ENCODE data around the gene RASAL2. TPM values are rescaled to one million over a fixed set of nuclear protein-coding genes. Genes with fewer than 3 reads are reported as not detected.

The RASAL2 gene
- total and polyA plus RNA-seq, 4 donors, result 21.6 to 32.6 (median 28.7) TPM

DNA sequence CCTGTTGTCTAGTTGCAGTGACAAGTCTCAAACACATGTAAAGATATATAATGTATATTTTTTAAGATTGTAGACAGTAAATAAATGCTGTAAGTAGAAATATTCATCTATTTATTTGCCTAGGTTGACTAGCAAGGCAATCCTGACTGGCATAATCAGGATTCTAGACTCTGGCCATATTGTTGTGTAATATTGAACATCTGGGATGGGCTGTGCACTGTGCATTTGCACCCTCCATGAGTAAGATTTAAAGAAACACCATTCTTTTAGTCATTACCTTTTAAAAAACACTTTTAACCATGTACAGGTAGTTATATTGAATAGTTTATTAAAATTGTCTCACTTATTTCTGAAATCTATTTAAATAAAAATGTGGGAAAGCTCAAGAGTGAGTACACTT, 32.4 kb downstream of the RASAL2 start:
- Histone ChIP-seq H3K36me3 (ENCODE audit: control insufficient read depth, insufficient read depth, low read length) (no peaks in the 10 kb centered on the region), H3K27me3 (ENCODE audit: control insufficient read depth, insufficient read depth, low read length) (no peaks in the 10 kb centered on the region), H3K4me3 (ENCODE audit: low read depth, low read length) (no peak overlapping the region), H3K9me3 (ENCODE audit: control insufficient read depth, insufficient read depth, low read length) (no peaks in the 10 kb centered on the region), H3K4me1 (ENCODE audit: control insufficient read depth, insufficient read depth, low read length) (peaks cover 5% of the 10 kb centered on the region), H3K27ac (ENCODE audit: low read depth, low read length) (no peak overlapping the region)
- DNase-seq (ENCODE audit: low read depth in 4 of 6, low spot score in 6 of 6), result no peak

DNA sequence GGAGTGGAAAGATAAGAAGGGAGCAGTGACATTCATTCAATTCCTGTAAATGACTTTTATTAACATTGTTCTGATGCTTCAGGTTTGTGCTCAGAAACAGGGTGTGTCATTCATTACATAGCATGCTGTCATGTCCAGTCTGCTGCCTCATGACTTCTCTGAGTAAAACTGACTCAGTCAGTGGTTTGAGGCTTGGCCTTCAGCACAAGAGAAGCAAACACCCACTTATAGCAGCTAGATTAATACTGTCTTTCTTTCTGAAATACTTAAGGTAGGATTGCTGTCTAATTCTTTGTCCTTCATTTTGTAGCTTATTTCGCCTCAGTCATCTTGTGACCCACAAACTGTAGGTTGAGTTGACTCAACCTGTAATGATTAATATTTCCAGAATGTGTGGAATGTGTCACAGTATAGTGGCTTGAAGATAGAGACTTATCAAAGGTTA, 32.9 kb downstream of the RASAL2 start:
- Histone ChIP-seq H3K27me3 (ENCODE audit: control insufficient read depth, insufficient read depth, low read length) (no peaks in the 10 kb centered on the region), H3K36me3 (ENCODE audit: control insufficient read depth, insufficient read depth, low read length) (no peaks in the 10 kb centered on the region), H3K4me3 (ENCODE audit: low read depth, low read length) (no peak overlapping the region), H3K9me3 (ENCODE audit: control insufficient read depth, insufficient read depth, low read length) (no peaks in the 10 kb centered on the region), H3K27ac (ENCODE audit: low read depth, low read length) (no peak overlapping the region), H3K4me1 (ENCODE audit: control insufficient read depth, insufficient read depth, low read length) (peaks cover under 1% of the 10 kb centered on the region)
- WGBS (ENCODE audit: insufficient coverage), result 100% methylated on average over 1 of the region's 1 CpG
- no peak for DNase-seq (ENCODE audit: low read depth in 4 of 6, low spot score in 6 of 6)

DNA sequence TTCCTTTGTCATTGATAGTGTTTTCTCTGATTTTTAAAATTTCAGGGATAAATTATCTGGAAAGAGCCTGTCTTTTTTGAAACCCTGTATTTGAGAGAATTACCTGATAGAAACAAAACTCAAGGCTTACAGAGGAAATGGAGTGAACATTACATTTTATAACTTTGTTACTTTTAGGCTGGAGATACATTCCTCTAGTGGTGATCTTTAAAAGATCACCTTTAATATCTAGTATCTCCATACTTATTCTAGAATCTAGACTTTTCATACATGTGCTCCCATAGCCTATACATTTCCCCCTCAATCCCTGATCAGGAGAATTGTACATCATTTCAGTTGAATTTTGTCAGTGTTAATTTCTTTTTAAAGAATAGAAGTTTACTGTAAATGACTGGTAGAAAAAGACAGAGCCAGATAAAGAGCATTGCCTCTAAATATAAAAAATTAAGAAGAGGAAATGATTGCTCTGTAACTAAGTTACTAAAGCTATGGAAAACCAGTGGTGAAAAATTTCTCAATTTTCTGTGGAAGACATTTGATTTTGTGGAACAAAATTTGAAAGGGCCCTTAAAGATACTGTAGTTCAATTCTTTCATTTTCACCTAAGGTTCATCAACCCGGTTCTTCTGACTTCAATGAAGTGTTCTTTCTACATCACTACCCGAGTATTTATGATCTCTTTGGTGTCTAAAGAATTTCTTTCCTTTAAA, 33.7 kb downstream of the RASAL2 start:
- no peak overlapping the region for H3K4me3 ChIP-seq (ENCODE audit: low read depth, low read length)
- H3K27me3 ChIP-seq (ENCODE audit: control insufficient read depth, insufficient read depth, low read length), result no peaks in the 10 kb centered on the region
- H3K4me1 ChIP-seq (ENCODE audit: control insufficient read depth, insufficient read depth, low read length), result no peaks in the 10 kb centered on the region
- H3K36me3 ChIP-seq (ENCODE audit: control insufficient read depth, insufficient read depth, low read length), result no peaks in the 10 kb centered on the region
- no peak overlapping the region for H3K27ac ChIP-seq (ENCODE audit: low read depth, low read length)
- WGBS (ENCODE audit: insufficient coverage), result no CpG with 5 or more reads among the region's 2 CpGs
- H3K9me3 ChIP-seq (ENCODE audit: control insufficient read depth, insufficient read depth, low read length), result no peaks in the 10 kb centered on the region
- no peak for DNase-seq (ENCODE audit: low read depth in 4 of 6, low spot score in 6 of 6)

DNA sequence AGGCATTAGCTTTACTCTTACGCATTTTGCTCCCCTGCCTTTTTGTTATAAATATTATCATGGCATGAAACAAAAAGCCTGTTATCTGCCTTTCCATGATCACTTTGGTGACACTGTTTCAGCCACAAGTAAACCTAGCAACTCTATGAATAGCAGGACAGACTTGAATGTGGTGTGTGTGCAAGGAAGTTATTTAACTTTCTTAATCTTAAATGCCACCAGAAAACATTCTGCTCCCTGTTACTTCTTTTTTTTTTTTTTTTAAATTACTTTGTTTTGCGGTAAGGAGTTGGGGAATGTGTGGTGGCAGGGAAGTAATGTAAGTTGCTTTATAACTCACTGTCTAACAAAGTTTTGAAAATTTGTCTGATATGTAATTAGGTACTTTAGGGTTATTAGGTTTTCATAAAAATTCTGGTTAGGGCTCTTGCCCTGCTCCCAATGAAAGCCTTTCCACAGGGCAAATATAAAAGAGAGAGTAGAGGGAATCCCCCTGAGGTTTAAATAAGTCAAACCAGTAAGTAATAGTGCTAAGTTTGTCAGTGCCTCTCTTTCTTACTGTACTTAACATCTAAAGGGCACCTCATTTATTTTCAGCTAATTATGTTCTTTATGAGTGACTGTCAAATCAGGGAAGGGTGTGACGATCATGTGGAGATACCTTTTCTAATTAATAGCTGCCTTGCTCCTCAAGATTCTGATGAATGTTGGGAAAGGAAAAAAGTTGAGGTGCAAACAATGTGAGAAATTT, 39.5 kb downstream of the RASAL2 start:
- H3K27ac ChIP-seq (ENCODE audit: low read depth, low read length), result no peak overlapping the region
- no peaks in the 10 kb centered on the region for H3K9me3 ChIP-seq (ENCODE audit: control insufficient read depth, insufficient read depth, low read length)

DNA sequence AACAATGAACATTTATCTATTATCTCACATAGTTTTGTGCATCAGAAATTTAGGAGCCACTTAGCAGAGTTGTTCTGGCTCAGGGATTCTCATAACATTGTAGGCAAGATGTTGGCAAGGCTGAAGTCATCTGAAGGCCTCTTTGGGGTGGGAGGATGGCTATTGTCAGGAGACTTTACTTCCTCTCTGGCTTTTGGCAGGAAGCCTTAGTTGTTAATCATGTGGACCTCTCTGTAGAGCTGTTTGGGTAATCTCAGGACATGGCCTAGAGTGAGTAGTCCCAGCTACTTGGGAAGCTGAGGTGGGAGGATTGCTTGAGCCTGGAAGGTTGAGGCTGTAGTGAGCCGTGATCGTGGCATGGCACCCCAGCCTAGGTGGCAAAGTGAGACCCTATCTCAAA, 40.2 kb downstream of the RASAL2 start:
- Histone ChIP-seq H3K36me3 (ENCODE audit: control insufficient read depth, insufficient read depth, low read length) (no peaks in the 10 kb centered on the region), H3K9me3 (ENCODE audit: control insufficient read depth, insufficient read depth, low read length) (no peaks in the 10 kb centered on the region), H3K27ac (ENCODE audit: low read depth, low read length) (no peak overlapping the region), H3K4me1 (ENCODE audit: control insufficient read depth, insufficient read depth, low read length) (peaks cover 3% of the 10 kb centered on the region), H3K4me3 (ENCODE audit: low read depth, low read length) (no peak overlapping the region), H3K27me3 (ENCODE audit: control insufficient read depth, insufficient read depth, low read length) (no peaks in the 10 kb centered on the region)
- WGBS (ENCODE audit: insufficient coverage), result 82% methylated on average over 2 of the region's 2 CpGs
- DNase-seq (ENCODE audit: low read depth in 4 of 6, low spot score in 6 of 6), result peak in 1 of 6 donors; percentile 25

More for the DNA sequence above, 39.5 kb downstream of the RASAL2 start:
- no CpG with 5 or more reads among the region's 3 CpGs for WGBS (ENCODE audit: insufficient coverage)
- no peak overlapping the region for H3K4me3 ChIP-seq (ENCODE audit: low read depth, low read length)
- no peaks in the 10 kb centered on the region for H3K36me3 ChIP-seq (ENCODE audit: control insufficient read depth, insufficient read depth, low read length)
- no peaks in the 10 kb centered on the region for H3K27me3 ChIP-seq (ENCODE audit: control insufficient read depth, insufficient read depth, low read length)
- H3K4me1 ChIP-seq (ENCODE audit: control insufficient read depth, insufficient read depth, low read length), result peaks cover 3% of the 10 kb centered on the region
- DNase-seq (ENCODE audit: low read depth in 4 of 6, low spot score in 6 of 6), result no peak

DNA sequence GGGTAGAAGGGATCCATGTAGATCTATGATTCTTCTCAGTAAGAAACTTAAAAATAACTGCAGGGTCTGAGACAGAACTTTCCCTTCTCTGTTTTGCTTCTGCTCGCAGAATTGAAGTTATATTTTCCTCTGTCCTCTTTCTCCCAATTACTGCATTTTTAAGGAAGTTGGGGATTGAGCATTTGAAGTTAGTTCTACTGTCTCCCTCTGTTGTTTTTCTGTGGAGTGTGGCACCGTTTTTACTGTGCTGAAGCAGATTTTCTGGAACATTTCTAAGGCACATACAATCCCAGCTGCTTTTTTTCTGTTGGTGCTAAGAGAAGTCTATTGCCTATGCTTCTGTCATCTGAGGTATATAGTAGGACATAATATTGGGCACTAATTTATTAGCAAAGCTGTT, 43.3 kb downstream of the RASAL2 start:
- no peaks in the 10 kb centered on the region for H3K9me3 ChIP-seq (ENCODE audit: control insufficient read depth, insufficient read depth, low read length)
- WGBS (ENCODE audit: insufficient coverage), result no CpG with 5 or more reads among the region's 2 CpGs
- peaks cover 3% of the 10 kb centered on the region for H3K4me1 ChIP-seq (ENCODE audit: control insufficient read depth, insufficient read depth, low read length)
- no peaks in the 10 kb centered on the region for H3K36me3 ChIP-seq (ENCODE audit: control insufficient read depth, insufficient read depth, low read length)
- no peak overlapping the region for H3K4me3 ChIP-seq (ENCODE audit: low read depth, low read length)
- no peak overlapping the region for H3K27ac ChIP-seq (ENCODE audit: low read depth, low read length)
- H3K27me3 ChIP-seq (ENCODE audit: control insufficient read depth, insufficient read depth, low read length), result no peaks in the 10 kb centered on the region
- peak in 1 of 6 donors; percentile 44 for DNase-seq (ENCODE audit: low read depth in 4 of 6, low spot score in 6 of 6)

DNA sequence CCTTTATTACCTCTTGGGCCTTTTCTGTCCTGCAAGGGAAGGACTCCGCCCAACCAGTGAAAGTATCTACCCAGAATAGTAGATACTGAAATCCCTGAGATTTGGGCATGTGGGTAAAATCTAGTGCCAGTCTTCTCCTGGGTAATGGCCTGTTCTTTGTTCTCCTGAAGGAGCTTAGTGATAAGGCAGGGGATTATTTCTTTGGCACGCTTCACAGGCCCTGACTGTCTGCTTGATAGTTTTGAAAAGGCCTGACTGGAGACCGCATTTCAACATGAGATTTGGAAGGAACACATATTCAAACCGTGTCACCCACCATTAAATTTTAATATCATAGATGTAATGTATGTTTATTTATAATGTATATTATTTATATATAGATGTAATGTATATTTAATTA, 48.9 kb downstream of the RASAL2 start:
- WGBS (ENCODE audit: insufficient coverage), result no CpG with 5 or more reads among the region's 4 CpGs
- DNase-seq (ENCODE audit: low read depth in 4 of 6, low spot score in 6 of 6), result no peak
- H3K9me3 ChIP-seq (ENCODE audit: control insufficient read depth, insufficient read depth, low read length), result no peaks in the 10 kb centered on the region
- H3K4me1 ChIP-seq (ENCODE audit: control insufficient read depth, insufficient read depth, low read length), result no peaks in the 10 kb centered on the region
- no peak overlapping the region for H3K27ac ChIP-seq (ENCODE audit: low read depth, low read length)
- no peaks in the 10 kb centered on the region for H3K36me3 ChIP-seq (ENCODE audit: control insufficient read depth, insufficient read depth, low read length)
- no peak overlapping the region for H3K4me3 ChIP-seq (ENCODE audit: low read depth, low read length)
- H3K27me3 ChIP-seq (ENCODE audit: control insufficient read depth, insufficient read depth, low read length), result no peaks in the 10 kb centered on the region

DNA sequence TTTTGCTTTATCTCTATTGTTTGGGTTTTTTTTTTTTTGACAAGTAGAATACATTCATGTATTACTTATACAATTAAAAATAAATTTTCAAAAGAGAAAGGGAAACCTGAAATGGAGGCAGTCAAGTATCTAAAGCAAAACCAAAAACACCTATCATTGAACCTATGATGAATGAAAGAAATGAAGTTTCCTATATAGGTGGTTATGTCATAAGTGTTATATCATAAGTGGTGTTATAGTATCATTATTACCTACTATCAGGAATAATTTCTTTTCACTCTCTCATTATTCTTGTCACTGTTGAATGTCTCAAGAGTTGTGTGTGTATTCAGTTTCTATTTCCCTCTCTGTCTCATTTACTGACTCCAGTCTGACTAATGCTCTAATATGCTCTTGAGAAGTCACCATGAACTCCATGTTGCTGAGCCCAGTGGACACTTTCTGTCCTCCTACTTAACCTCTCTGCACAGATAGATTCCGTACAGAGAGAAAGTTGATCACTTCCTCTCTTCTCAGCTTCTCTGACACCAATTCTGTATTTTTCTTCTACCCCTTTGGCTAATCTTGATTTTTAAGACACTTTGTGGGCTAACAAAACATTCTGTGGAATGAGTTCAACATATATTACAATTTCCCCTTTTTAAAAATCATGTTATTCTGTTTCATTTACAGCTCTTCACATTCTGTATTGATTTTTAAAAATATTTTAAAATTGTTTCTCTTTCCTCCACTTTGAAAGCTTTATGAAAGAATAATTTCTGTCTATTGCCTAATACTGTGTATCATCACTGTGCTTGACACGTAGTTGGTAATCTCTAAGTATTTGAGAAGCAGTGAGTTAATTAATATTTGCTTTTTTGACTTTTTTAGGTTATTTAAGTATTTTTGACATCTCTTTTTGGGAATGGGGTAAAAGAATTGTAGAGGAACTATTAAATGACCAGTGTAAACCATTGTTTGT, 50.1 kb downstream of the RASAL2 start:
- DNase-seq (ENCODE audit: low read depth in 4 of 6, low spot score in 6 of 6), result no peak
- Histone ChIP-seq H3K27ac (ENCODE audit: low read depth, low read length) (no peak overlapping the region), H3K36me3 (ENCODE audit: control insufficient read depth, insufficient read depth, low read length) (no peaks in the 10 kb centered on the region), H3K4me1 (ENCODE audit: control insufficient read depth, insufficient read depth, low read length) (no peaks in the 10 kb centered on the region), H3K27me3 (ENCODE audit: control insufficient read depth, insufficient read depth, low read length) (no peaks in the 10 kb centered on the region), H3K4me3 (ENCODE audit: low read depth, low read length) (no peak overlapping the region), H3K9me3 (ENCODE audit: control insufficient read depth, insufficient read depth, low read length) (no peaks in the 10 kb centered on the region)
- 100% methylated on average over 1 of the region's 2 CpGs for WGBS (ENCODE audit: insufficient coverage)

DNA sequence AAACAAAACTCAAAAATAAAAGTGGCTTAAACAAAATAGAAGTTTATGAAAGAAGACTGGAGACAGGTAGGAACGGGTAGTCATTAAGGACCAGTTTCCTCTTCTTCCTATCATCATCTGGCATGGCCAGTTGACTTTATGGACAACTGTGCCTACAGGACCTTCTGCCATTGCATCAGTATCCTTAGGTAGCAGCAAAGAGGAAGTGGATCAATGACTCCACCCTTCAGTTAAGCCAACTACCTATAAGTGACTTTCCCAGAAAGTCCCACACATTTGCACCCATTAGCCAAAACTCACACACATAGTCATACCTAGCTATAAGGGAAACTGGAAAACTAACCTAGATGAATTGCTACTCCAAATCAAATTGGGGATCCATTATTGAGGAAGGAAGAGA, 51.7 kb downstream of the RASAL2 start:
- Histone ChIP-seq H3K27me3 (ENCODE audit: control insufficient read depth, insufficient read depth, low read length) (no peaks in the 10 kb centered on the region), H3K27ac (ENCODE audit: low read depth, low read length) (no peak overlapping the region), H3K9me3 (ENCODE audit: control insufficient read depth, insufficient read depth, low read length) (no peaks in the 10 kb centered on the region), H3K4me3 (ENCODE audit: low read depth, low read length) (no peak overlapping the region), H3K36me3 (ENCODE audit: control insufficient read depth, insufficient read depth, low read length) (no peaks in the 10 kb centered on the region), H3K4me1 (ENCODE audit: control insufficient read depth, insufficient read depth, low read length) (no peaks in the 10 kb centered on the region)
- WGBS (ENCODE audit: insufficient coverage), result no CpG with 5 or more reads among the region's 1 CpG
- DNase-seq (ENCODE audit: low read depth in 4 of 6, low spot score in 6 of 6), result no peak

All from spinal cord (tissue), 10 donors.